CD4-positive, alpha-beta T cell treated with Interleukin-17A for 4 hours (primary cell): ENCODE data around the gene RPS18.
A peak's percentile ranks its signal among the peaks of the same experiment; 100 is the strongest.
"Not testable (repeated sequence)": the region's sequence is repeated elsewhere in the genome, so short reads cannot be mapped to it uniquely, and the experiment has no call there.

Source experiments
- DNase-seq: peaks from one replicate; pipeline ENCODE4 v3.0.0-alpha.2; 2020; ENCODE audit warnings: mixed read lengths

Gene RPS18

GRCh38 chr6:33271468-33272274 lies at the start of gene RPS18, which contains the start of gene VPS52:
Gene RPS18 (plus strand): TSS chr6:33272075. CDS start chr6:33272120, 45 bp downstream.
Gene VPS52 (minus strand): TSS chr6:33271876. CDS start chr6:33271675, 201 bp downstream.
- DNase-seq = peak; percentile 91

- DNase-seq = not testable (repeated sequence)
Measured at GRCh38 chr6:33226503-33227120, 45.3 kb upstream of the RPS18 start.

- no peak for DNase-seq
Measured at GRCh38 chr6:33235221-33235634, 36.6 kb upstream of the RPS18 start.

- DNase-seq = no peak
Measured at GRCh38 chr6:33236328-33236727, 35.5 kb upstream of the RPS18 start.

- DNase-seq = no peak
Measured at GRCh38 chr6:33236852-33237251, 35.0 kb upstream of the RPS18 start.

- no peak for DNase-seq
Measured at GRCh38 chr6:33237741-33238140, 34.1 kb upstream of the RPS18 start.

GRCh38 chr6:33241968-33242367 lies 29.9 kb upstream of the RPS18 start:
- no peak for DNase-seq

- DNase-seq = no peak
Measured at GRCh38 chr6:33243476-33243875, 28.4 kb upstream of the RPS18 start.

- DNase-seq = peak; percentile 94
Measured at GRCh38 chr6:33247977-33248642, 23.8 kb upstream of the RPS18 start.

- no peak for DNase-seq
Measured at GRCh38 chr6:33248643-33248931, 23.3 kb upstream of the RPS18 start.

- DNase-seq = peak; percentile 98
Measured at GRCh38 chr6:33248932-33249731, 22.7 kb upstream of the RPS18 start.

- DNase-seq = no peak
Measured at GRCh38 chr6:33249732-33250630, 21.9 kb upstream of the RPS18 start.

GRCh38 chr6:33250731-33251130 lies 21.1 kb upstream of the RPS18 start:
- no peak for DNase-seq

GRCh38 chr6:33251395-33252012 lies 20.4 kb upstream of the RPS18 start:
- DNase-seq = no peak

GRCh38 chr6:33252759-33253158 lies 19.1 kb upstream of the RPS18 start:
- no peak for DNase-seq

GRCh38 chr6:33254591-33254990 lies 17.3 kb upstream of the RPS18 start:
- no peak for DNase-seq

- no peak for DNase-seq
Measured at GRCh38 chr6:33259032-33259431, 12.8 kb upstream of the RPS18 start.

- not testable (repeated sequence) for DNase-seq
Measured at GRCh38 chr6:33262490-33262889, 9.4 kb upstream of the RPS18 start.

GRCh38 chr6:33264015-33264414 lies 7.9 kb upstream of the RPS18 start:
- DNase-seq = no peak

GRCh38 chr6:33271117-33271467 lies 783 bp upstream of the RPS18 start:
- no peak for DNase-seq

GRCh38 chr6:33272275-33273128 lies 627 bp downstream of the RPS18 start:
- no peak for DNase-seq
